MCF 10A (cell line): ENCODE results near the gene ODR4. TPM values are rescaled to one million over a fixed set of nuclear protein-coding genes. Genes with fewer than 3 reads are reported as not detected.
"Not testable (repeated sequence)": the region's sequence is repeated elsewhere in the genome, so short reads cannot be mapped to it uniquely, and the experiment has no call there.

Experiments
- BruUV-seq: library from RNA; stranded (reverse); fragments of 400-500 nt; replicated peaks from 2 replicates; lab custom pipeline; 2021; lab: Mats Ljungman, UMichigan
- CTCF ChIA-PET: fragments of 300-600 bp; sonication (Branson Sonifier 250); formaldehyde crosslinking; extraction: SDS; loops from one replicate; lab custom pipeline; 2021; ENCODE audit warnings: antibody characterized with exemption, inconsistent platforms; lab: Yijun Ruan, JAX
- POLR2A ChIA-PET: fragments of 300-600, 350-650 bp; sonication (Branson Sonifier 250); formaldehyde crosslinking; extraction: SDS; loops from one replicate; lab custom pipeline; 2020; ENCODE audit warnings: antibody characterized with exemption, inconsistent platforms; lab: Yijun Ruan, JAX
- DNase-seq: peaks from one replicate; pipeline ENCODE4 v3.0.0-alpha.2; 2018; ENCODE audit not compliant: unreplicated experiment
- H3K27ac Mint-ChIP-seq: one replicate; pipeline ENCODE4 v1.8.0; 2022; ENCODE audit warnings: mild to moderate bottlenecking, low read depth, mixed read lengths; ENCODE audit not compliant: unreplicated experiment
- H3K27me3 Mint-ChIP-seq: one replicate; pipeline ENCODE4 v1.8.0; 2022; ENCODE audit warnings: mixed read lengths; ENCODE audit not compliant: insufficient read depth, unreplicated experiment
- H3K36me3 Mint-ChIP-seq: one replicate; pipeline ENCODE4 v1.8.0; 2022; ENCODE audit warnings: mild to moderate bottlenecking, moderate library complexity, mixed read lengths; ENCODE audit not compliant: insufficient read depth, unreplicated experiment
- H3K4me1 Mint-ChIP-seq: one replicate; pipeline ENCODE4 v1.8.0; 2022; ENCODE audit warnings: mixed read lengths; ENCODE audit not compliant: insufficient read depth, unreplicated experiment
- H3K4me3 Mint-ChIP-seq: one replicate; pipeline ENCODE4 v1.8.0; 2022; ENCODE audit warnings: mild to moderate bottlenecking, moderate library complexity, mixed read lengths; ENCODE audit not compliant: unreplicated experiment
- H3K9me3 Mint-ChIP-seq: one replicate; pipeline ENCODE4 v1.8.0; 2022; ENCODE audit warnings: mixed read lengths; ENCODE audit not compliant: unreplicated experiment
- intact Hi-C: fragments of 100-400 bp; cut with micrococcal nuclease; formaldehyde crosslinking; loops from 2 replicates; pipeline ENCODE4 v1.14.1; 2022
- total RNA-seq: library from RNA; stranded (reverse); gene quantifications from 2 replicates; pipeline ENCODE4 v1.2.3, GENCODE V29; 2022
- TF ChIP-seq, protein P1 (sequence below): fragments of 200-600 bp; IDR thresholded peaks from one replicate; pipeline ENCODE4 v1.8.0; 2022; ENCODE audit warnings: antibody characterized with exemption, mild to moderate bottlenecking; ENCODE audit not compliant: unreplicated experiment

ODR4 gene
- total RNA-seq, 1 experiment from 2014 or later: 39.9 TPM

DNA sequence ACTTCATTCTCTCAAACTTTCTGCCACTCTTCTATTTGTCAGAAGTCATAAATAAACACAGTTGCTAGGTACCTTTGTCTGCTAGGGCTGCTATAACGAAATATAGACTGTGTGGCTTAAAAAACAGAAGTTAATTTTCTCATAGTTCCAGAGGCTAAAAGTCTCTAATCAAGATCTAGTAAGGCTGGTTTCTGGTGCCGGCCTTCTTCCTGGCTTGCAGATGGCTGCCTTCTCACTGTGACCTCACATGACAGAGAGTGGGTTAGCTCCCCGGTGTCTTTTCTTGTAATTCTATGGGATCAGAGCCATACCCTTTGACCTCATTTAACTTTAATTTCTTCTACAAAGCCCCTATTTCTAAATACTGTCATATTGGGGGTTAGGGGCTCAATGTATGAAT is 79.3 kb downstream of the ODR4 start:
- no peaks in the 10 kb centered on the region for H3K9me3 Mint-ChIP-seq
- H3K27me3 Mint-ChIP-seq: no peaks in the 10 kb centered on the region
- no peak overlapping the region for H3K27ac Mint-ChIP-seq
- ChIA-PET POLR2A (no interaction called here), CTCF (interaction anchor here (0.7 kb wide), 1 partner anchor 481 kb away, joined by 3 read pairs; no protein-coding TSS in a partner anchor)
- DNase-seq: no peak
- no TSS peak for BruUV-seq
- H3K36me3 Mint-ChIP-seq: no peaks in the 10 kb centered on the region
- no peaks in the 10 kb centered on the region for H3K4me1 Mint-ChIP-seq
- TF ChIP-seq, protein P1, sequence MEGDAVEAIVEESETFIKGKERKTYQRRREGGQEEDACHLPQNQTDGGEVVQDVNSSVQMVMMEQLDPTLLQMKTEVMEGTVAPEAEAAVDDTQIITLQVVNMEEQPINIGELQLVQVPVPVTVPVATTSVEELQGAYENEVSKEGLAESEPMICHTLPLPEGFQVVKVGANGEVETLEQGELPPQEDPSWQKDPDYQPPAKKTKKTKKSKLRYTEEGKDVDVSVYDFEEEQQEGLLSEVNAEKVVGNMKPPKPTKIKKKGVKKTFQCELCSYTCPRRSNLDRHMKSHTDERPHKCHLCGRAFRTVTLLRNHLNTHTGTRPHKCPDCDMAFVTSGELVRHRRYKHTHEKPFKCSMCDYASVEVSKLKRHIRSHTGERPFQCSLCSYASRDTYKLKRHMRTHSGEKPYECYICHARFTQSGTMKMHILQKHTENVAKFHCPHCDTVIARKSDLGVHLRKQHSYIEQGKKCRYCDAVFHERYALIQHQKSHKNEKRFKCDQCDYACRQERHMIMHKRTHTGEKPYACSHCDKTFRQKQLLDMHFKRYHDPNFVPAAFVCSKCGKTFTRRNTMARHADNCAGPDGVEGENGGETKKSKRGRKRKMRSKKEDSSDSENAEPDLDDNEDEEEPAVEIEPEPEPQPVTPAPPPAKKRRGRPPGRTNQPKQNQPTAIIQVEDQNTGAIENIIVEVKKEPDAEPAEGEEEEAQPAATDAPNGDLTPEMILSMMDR: no peak
- no peak overlapping the region for H3K4me3 Mint-ChIP-seq
- intact Hi-C loops: no loop called here

DNA sequence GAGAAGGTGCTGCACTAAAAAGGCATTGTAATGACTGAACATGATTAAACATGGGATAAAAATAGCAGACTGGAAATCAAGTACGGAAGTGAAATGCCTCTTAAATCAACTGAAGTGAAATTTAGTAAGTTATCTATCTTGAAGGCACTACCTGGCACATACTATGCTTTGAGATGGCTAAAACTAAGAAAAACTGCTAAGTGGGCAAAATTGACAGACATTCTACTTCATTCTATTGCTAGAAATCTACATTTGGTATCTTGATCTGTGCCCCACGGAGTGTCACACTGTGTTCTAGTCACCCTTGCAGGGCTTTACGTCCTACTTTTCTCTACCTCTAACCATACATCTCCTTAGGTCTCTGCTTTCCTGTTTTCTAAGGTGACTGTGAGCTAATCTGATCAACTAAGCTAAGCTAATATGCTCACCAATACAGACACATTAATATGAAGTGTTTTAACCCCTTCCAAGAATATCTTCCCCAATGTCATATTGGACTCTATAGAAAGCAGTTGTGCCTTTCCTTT is 81.2 kb downstream of the ODR4 start:
- POLR2A ChIA-PET: no interaction called here
- Mint-ChIP-seq H3K9me3 (no peaks in the 10 kb centered on the region), H3K27ac (no peak overlapping the region), H3K4me3 (no peak overlapping the region), H3K36me3 (no peaks in the 10 kb centered on the region), H3K4me1 (no peaks in the 10 kb centered on the region), H3K27me3 (no peaks in the 10 kb centered on the region)
- no TSS peak for BruUV-seq
- intact Hi-C loops: no loop called here
- DNase-seq: no peak
- TF ChIP-seq, protein P1: no peak
- CTCF ChIA-PET: interaction anchor here (0.7 kb wide), 1 partner anchor 131 kb away, joined by 3 read pairs; no protein-coding TSS in a partner anchor

DNA sequence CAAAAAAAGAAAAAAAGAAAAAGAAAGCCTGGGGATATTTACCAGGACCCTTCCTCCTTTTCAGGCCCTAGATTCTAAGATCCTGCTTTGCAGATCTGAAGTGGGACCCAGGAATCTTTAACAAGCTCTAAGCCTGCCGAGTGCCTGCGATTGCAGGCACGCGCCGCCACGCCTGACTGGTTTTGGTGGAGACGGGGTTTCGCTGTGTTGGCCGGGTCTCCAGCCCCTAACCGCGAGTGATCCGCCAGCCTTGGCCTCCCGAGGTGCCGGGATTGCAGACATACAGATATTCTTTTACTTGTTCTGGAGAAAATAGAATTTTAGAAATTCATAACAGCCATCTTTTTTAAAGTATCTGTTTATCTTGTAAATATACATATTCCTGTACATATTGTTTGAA is 83.5 kb downstream of the ODR4 start:
- H3K9me3 Mint-ChIP-seq, H3K27me3 Mint-ChIP-seq, POLR2A ChIA-PET, intact Hi-C loops, H3K36me3 Mint-ChIP-seq, DNase-seq, H3K4me3 Mint-ChIP-seq, H3K4me1 Mint-ChIP-seq, BruUV-seq, H3K27ac Mint-ChIP-seq, CTCF ChIA-PET: not testable (repeated sequence)

DNA sequence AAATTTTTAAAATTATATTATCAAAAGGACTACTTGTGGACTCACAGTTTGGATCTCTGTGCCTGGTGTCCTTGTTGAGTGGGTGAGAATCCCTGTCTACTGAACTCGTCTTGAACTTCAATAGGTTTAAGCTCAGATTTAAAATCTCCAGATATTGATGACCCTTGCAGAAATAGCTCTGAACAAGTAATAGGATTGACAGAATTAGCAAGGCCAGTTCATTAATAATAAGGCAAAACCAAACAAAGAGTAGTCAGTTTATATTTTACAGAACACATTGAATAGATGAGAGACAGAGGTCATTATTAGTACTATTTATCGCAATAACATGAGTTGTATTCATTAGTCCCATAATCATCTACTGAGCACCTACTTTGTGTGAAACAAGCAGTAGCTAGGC is 85.4 kb downstream of the ODR4 start, which contains the start of gene PDC:
PDC (minus strand) TSS at position 101 of the 400 bp plus-strand sequence. CDS start 11,655 bp downstream, outside the sequence.
- Mint-ChIP-seq H3K9me3 (no peaks in the 10 kb centered on the region), H3K36me3 (peaks cover 1% of the 10 kb centered on the region), H3K4me1 (no peaks in the 10 kb centered on the region), H3K27ac (no peak within 1 kb of the TSS), H3K4me3 (no peak within 1 kb of the TSS), H3K27me3 (no peaks in the 10 kb centered on the region)
- TF ChIP-seq, protein P1: no peak
- ChIA-PET POLR2A (no interaction called here), CTCF (no interaction called here)
- intact Hi-C loops: no loop called here
- no TSS peak for BruUV-seq
- no peak for DNase-seq
